MV-4-11 (cell line): ENCODE data around the gene PLCG1.
"Not testable (repeated sequence)": the region's sequence is repeated elsewhere in the genome, so short reads cannot be mapped to it uniquely, and the experiment has no call there.

Source experiments
- DNase-seq: peaks from one replicate; lab custom pipeline; 2025; lab: John Stamatoyannopoulos, UW

Gene PLCG1

DNA sequence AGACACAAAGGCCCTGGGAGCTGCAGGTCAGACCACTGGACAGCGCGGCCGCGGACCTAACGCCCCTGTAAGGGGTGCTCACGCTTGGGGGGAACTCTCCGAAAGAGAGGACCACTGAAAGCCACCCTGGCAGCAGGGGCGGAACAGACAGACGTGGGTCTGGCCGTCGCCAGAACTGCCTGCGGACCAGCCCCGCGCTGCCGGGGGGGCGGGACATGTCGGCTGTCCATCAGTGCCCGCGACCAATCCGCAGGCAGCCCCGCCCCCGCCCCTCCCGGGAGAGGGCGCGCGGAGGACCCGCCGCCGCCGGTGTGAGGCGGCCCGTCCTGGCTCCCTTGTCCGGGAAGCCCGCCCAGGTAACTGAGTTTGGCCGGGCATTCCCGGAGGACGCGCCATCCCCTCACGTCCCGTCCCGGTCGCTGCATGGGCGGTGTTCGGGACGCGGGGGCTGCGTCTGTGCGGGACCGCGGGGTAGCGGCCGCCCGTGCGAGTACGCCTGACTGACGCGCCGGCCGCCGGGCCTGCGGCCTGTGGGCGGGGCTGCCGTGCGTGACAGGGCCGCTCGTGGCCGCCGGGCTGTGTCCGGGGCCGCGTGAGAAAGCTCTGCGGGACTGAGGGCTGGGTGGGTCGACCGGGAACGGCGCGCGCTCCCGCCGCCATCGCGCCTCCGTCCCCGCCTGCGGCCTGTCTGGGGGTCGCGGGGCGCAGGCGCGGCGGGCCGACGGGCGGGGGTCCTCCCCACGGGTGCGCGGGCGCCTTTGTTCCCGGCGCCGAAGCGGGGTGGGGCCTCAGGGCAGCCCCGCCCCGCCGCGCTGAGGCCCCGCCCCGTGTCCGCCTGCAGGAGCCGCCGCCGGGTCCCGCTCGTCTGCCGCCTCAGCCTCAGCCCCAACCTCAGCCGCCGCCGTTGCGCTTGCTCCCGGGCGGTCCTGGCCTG is at the start of gene PLCG1:
Gene PLCG1, plus strand, starts transcription at position 864 of the 934 bp plus-strand sequence. CDS start 99 bp downstream, outside the sequence.
- DNase-seq, result peak; percentile 51

DNA sequence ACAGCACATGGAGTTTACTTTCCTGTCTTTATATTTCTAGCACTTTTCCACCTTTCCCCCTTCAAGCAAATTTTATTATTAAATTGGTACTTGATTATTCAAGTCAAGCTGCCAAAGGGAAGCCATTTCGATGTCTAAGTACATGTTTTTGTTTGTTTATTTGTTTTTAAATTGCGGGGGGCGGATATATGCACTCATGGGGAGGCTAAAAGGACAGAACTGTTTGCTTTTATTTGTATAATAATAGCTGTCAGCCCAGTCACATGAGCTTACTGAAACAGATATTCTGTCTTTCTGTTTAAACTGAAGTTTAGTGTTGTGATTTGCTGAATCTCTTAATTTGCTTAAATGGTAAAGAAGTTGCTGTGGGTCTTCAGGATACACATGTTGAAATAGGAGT is 49.6 kb upstream of the PLCG1 start:
- no peak for DNase-seq

DNA sequence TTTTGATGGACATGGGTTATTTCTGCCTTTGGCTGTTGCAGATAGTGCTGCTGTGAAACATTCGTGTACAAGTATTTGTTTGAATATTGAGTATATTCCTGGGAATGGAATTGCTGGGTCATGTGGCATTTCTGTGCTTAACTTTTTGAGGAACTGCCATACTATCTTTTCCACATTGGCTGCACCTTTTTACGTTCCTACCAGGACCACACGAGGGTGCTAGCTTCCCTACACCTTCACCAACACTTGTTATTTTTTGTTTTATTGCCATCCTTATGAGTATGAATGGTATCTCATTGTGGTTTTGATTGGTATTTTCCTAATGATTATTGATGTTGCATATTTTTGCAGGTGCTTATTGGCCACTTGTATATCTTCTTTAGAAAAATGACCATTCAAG is 47.8 kb upstream of the PLCG1 start:
- DNase-seq, result no peak

DNA sequence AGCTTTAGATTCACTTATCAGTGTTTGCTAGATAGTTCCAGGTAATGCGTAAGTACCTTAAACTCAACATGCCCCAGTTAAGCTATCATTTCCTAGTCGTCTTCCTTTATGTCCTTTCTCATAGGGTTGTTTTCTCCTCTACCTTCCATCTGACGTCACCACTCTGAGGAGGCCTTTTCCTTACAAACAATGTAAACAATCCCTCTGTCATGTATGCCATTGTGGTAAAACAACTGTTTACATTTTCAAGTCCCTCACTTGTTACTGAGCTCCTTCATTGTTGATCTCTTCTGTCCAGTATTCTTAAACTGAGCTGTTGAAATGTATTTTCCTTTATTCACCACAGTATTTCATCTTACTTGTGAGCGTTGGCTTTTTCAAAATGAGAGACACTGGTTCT is 45.4 kb upstream of the PLCG1 start:
- no peak for DNase-seq

DNA sequence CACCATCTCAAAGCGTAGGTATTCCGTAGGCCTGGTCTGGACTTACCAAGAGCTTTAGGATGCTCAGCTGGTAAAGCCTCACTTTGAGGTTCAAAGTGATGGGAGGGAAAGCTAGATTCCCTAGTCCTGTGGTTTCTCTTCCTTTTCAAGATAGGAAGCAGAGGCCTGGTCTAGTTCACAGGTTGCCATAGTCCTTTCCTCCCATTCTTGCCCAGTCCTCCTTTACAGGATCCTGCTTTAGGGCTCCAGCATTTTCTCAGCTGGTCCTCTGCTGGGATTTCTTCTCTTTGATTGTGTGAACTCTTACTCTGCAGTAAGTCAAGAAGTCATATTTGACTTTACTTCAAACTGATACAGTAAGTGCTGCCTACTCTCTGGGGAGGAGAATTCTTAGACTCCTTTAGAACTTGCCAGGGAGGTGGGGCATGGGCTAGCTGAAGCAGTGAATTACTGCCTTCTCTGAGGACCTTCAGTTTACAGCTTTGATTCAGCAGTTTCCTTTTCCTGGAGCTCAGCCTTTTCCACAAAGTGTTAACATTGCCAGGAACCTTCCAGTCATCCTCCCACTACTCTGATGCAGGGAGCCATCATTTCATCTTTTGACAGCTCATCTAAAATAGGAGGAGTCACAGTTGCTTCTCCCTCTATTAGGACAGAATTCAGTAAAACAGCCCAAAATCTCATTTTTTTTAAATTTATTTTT is 42.8 kb upstream of the PLCG1 start:
- DNase-seq, result no peak

DNA sequence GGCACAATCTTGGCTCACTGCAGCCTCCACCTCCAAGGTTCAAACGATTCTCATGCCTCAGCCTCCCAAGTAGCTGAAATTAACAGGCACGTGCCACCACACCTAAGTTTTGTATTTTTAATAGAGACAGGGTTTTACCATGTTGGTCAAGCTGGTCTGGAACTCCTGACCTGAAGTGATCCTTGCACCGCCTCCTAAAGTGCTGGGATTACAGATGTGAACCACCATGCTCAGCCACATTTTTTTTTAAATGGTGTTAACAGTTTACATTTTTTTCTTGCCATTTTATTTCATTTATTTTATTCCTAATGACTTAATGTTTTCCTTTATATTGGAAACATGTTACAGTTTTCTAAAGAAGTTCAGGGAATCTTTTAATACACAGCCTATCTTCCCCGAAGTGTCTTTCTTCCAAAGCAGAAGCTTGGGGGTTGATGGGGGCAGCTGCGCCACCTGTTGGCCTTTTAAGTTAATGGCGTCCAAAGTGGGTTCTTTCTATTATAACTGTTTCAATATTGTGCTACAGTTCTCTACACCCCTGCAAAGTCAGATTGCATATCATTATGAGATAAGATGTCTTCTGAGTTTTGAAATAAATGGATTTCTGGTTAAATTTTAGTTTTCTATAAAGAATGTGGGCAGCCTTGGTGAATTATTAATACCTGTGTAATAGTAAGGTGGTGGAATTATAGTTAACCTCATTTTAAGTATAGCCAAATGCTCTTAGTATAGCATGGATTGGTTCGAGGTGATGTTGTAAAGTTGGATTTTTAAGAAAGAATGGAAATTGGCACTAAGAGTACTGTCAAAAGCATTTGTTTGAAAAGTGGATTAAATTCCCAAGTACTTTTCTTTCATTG is 42.0 kb upstream of the PLCG1 start:
- DNase-seq, result peak; percentile 52

DNA sequence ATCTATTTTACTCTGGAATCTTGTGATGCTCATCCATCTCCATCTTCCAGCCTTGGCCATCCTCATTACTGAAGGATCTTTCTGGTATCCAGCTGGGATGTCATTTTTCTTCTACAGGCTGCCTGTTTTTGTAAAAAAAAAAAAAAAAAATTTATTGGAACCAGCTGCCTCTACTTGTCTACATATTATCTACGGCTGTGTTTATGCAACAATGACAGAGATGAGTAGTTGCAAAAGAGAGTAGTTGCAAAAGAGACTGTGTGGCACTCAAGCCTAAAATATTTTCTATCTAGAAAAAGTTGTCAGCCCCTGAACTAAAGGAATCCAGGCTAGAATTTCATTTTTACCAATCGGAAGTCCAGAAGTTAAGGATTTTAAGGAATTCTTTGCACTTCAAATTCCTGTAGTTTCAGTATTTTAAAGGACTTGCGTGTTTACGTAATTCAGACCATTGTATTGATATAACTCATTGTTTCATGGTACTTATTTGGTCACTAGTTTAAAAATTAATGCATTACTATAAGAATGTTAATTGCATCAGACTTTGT is 38.6 kb upstream of the PLCG1 start:
- no peak for DNase-seq

DNA sequence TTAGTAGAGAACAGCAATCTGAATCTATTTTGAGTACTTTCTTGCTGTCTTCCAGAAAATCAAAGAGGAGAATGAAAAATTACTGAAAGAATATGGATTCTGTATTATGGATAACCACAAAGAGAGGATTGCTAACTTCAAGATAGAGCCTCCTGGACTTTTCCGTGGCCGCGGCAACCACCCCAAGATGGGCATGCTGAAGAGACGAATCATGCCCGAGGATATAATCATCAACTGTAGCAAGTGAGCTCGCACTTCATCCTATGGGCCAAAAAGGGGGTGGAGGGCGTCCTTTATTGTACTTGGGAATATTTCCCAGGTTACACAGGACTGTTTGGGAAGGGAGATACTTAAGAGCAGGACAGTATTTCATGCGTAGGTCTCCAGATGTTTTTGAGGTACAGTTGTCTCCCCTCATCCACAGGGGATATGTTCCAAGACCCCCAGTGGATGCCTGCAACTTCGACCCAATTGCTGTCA is 37.3 kb upstream of the PLCG1 start:
- DNase-seq, result no peak

DNA sequence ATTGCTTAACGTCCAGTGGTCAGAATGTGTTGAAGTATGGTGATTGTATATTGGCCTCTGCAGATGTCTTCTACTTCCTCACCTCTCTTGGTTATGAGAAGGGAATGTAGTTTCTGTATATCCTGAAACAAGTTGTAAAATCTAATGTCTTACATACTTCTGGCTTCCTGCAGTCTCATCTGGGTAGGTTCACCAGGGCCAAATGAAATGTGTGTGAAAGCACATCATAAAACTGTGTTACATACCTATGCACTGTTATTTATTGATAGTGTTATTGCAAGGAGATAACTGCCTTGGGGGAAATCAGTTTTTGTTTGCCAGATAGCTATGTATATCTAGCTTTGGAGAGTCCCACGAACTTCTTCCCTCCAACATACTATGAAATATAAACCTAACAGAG is 35.7 kb upstream of the PLCG1 start:
- no peak for DNase-seq

DNA sequence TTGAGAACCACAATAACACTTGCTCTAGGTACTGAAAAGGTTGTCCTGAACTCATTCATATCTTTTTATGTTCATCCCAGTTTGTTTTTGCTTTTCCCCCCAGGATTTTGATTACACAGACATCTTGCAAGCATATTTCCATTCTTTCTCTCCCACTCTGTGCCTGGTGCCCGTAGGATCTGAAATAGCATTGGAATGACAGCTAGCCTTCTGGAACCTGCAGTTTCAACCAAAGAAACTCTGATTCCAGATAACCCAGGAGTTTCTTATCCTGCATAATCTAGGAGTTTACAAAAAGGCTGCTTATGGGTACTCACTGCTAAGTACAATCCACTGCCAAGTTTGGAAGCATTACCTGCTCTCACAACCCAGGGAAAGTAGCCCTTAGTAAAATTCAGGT is 28.8 kb upstream of the PLCG1 start:
- no peak for DNase-seq

DNA sequence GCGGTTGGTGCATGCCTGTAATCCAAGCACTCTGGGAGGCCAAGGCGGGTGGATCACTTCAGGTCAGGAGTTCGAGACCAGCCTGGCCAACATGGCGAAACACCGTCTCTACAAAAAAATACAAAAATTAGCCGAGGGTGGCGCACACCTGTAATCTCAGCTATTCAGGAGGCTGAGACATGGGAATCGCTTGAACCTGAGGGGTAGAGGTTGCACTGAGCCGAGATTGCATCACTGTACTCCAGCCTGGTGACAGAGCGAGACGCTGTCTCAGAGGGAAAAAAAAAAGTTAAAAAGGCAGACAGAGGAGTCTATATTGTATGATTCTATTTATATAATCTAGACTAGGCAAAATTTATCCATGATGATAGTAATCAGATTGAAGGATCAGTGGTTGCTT is 27.3 kb upstream of the PLCG1 start:
- no peak for DNase-seq

DNA sequence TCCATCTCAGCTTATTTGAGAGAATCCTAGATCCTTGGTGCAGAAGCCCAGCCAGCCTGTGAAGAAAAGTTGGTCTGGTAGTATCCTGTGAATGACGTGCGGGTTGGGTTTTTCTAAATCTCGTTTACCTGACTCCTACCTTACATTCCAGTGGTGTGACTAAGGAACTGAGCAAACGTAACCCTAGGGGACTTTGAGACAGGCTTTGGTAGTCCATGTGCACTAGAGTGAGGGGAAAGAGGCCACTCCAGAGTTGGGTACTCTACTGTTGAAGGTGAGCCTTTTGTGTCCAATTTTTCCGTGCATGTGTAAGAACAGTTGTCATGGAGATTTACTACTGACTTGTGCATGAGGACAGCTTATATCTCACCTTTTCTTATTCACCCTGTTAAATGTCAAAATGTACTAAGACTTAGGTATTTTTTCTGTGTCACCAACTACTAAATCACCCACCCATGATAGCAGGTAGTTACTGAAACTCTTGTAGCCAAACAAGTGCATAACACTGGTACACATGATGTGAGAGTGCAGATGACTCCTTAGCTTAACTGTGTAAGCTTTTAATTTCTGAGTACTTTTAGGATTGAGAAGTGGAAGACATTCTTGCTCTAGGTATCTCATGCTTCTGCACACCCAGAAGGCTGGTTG is 26.3 kb upstream of the PLCG1 start:
- no peak for DNase-seq

DNA sequence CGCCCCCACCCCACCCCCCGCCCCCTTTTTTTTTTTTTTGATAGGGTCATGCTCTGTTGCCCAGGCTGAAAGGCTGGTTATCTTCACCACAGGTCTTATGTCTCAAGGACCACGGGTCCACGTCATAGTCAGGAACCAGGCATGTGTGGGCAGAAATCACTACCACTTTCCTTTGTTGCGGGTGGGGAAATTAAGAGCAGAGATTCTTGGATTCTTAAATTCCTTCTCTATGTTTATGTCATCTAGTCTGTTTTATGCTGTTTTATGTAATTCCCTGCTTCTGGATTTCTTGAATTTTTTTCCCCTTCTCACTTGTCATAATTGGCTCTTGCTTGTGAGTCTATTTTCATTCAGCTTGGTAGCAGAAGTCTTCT is 25.8 kb upstream of the PLCG1 start:
- no peak for DNase-seq

DNA sequence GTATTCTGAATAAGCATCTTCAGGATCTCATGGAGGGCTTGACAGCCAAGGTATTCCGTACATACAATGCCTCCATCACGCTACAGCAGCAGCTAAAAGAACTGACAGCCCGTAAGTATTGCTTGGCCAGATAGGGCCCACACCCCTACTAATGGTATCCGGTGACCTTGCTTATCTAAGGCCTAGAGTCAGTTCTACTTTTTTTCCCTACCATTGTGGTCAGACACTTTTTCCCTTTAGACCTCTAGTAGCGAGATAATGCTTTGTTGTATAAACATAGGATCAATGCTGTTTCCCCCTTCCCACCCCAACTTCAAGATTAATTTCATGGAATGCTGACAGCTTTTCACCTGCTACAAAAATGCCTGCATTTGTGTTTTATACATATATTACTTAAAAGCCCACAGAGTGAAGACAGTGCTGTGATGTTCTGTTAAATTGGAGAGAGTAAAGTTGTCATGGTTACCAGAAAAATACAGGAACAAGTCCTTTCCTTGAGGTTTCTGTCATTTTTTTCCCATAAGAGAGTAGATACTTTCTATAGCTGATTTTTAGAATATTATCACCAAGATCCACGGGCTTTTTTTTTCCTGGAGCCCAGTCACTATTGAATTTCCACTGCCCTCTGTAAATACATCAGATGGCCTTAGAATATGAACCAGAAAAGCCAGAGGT is 20.9 kb upstream of the PLCG1 start:
- DNase-seq, result peak; percentile 37

DNA sequence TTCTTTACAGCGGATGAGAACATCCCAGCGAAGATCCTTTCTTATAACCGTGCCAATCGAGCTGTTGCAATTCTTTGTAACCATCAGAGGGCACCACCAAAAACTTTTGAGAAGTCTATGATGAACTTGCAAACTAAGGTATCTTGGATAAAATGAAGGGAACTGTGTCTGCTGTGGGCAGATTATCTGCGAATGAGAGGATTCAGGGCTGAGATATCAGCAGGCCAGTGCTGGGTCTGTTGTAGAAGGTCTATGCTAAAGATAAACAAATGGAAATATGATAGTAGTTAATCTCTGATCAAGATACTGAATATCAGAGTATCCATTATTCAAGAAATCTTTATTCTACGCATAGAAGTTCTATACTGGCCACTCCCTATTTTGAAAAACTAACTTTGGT is 19.2 kb upstream of the PLCG1 start:
- DNase-seq, result not testable (repeated sequence)

DNA sequence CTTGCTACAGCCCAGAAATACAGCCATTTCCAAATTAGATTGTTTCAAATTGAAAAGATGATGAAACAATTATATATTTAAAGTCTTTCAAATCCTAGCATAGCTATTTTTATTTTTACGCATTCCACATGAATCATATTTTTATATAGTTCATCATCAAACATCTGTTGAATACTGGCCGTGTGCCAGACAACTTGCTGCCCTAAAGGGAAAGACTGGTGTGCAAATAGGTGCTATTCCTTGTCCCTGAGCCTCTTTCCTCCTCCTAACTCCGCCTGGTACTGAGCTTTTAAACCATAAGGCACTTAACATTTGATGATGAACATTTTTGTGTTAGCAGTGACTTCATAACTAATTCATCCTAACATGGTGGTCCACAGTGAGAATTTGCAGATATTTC is 18.7 kb upstream of the PLCG1 start:
- DNase-seq, result no peak

DNA sequence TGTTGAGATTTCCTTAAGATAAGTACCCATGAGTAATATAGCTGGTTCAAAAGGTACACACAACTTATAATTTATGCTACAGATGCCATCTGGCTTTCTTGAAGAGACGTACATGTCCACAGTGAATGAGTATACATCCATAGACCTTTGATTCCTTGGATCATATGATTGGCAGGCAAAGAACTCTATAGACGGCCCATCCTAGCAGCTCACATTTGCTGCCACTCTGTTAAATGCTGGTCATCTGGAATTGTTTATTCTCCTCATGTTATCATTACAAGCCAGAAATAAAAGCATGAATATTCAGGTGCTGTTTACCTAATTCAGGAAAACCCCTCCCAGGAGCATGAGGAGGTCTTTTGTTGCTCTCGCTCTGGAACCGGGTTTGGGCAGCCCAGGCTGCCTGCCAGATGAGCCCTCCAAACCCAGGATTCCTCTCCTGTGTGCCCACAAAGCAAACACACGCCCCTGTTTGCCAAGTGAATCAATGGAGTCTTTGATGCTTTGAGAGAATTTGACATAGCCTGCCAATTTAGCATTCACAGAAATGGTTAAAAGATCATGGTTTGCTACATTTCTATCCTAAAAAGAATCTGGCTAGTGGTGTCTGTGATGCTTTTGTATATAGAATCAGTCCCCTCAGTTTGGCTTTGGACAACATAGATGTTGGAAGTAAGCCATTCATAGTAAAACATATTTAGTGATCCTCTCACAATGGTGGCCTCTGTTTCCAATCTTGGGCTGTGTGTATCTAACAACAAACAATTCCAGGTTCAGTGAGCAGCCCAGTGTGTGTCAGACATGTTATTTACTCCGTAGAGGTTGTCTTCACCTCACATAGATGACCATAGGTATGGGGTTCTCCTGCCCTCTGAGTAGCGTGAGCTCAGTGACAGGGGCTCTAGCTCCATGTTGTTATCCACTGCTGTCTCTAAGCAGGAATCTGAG is 17.5 kb upstream of the PLCG1 start:
- DNase-seq, result no peak

DNA sequence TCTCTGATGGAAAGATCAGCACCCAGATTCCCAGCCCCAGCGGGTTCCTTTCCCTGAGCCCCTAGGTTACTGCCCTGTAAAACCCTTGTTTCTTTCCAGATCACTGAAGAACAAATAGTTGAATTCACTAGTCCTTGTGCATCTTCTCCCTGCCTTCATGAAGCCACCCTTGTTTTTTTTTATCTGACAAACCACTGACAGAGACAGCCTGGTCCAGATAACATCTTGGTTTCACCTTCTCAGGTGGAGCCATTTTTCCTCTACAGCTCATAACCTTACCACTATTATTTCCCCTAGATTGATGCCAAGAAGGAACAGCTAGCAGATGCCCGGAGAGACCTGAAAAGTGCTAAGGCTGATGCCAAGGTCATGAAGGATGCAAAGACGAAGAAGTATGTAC is 15.9 kb upstream of the PLCG1 start:
- DNase-seq, result no peak

DNA sequence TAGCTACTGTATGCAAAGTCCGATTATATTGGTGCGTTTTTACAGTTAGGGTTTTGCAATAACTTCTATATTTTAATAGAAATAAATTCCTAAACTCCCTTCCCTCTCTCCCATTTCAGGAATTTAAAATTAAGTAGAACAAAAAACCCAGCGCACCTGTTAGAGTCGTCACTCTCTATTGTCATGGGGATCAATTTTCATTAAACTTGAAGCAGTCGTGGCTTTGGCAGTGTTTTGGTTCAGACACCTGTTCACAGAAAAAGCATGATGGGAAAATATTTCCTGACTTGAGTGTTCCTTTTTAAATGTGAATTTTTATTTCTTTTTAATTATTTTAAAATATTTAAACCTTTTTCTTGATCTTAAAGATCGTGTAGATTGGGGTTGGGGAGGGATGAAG is 13.7 kb upstream of the PLCG1 start:
- no peak for DNase-seq
